ENCODE measurements around the gene PIGM.

DNA sequence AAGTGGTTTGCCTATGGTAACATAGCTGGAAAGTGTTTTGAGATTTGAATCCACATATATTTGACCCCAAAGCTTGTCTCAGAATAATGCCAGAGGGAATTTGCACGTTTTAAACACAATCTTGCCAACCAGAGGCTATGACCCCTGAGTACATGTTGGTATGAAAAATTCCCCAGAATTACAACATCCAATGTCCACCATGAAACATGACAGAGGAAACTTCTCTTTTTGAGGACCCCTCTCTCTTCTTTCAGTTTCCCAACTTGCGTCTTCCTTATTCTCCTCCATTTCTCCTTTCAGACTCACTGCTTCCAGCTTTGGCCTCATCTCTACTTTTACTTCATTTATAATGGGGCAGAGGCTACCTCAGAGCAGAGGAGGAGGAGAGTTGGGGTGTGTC, 44.0 kb upstream of the PIGM start:
- no peak for TF ChIP-seq CTCF (IDR thresholded peaks at IDR 0.05)
- no peak for TF ChIP-seq EP300 (IDR thresholded peaks at IDR 0.05)
- TF ChIP-seq POLR2A (IDR thresholded peaks at IDR 0.05), result no peak
